NOMO-1 treated with dmso at 0.1 percent for 144 hours (cell line): Measurements from ENCODE around the gene PACSIN1.
"Not testable (repeated sequence)": the region's sequence is repeated elsewhere in the genome, so short reads cannot be mapped to it uniquely, and the experiment has no call there.

ENCODE experiments used
- DNase-seq: peaks from one replicate; lab custom pipeline; 2025; ENCODE audit not compliant: unreplicated experiment; lab: John Stamatoyannopoulos, UW

PACSIN1 gene

DNA sequence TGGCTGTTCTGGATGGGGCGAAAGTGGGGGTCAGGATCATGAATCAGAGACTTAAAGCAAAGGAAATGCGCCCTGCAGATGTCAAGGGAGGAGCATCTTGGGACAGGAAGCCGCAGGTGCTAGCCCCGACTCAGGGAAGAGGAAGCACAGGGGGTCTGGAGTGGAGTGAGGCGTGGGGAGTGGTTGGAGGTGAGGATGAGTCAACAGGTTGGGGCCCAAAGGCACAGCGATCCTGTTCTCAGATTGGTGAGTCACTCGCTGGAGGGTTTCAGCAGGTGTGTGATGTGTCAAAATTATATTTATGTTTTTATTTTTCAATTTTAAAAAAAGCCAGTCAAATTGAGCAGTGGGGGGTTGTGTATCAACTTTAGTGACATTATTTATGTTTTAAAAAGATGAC is 19.0 kb downstream of the PACSIN1 start:
- no peak for DNase-seq

- no peak for DNase-seq
These were observed 19.6 kb downstream of the PACSIN1 start for GRCh38 chr6:34485321-34486060.

GRCh38 chr6:34486106-34486740 is 20.3 kb downstream of the PACSIN1 start:
- no peak for DNase-seq

DNA sequence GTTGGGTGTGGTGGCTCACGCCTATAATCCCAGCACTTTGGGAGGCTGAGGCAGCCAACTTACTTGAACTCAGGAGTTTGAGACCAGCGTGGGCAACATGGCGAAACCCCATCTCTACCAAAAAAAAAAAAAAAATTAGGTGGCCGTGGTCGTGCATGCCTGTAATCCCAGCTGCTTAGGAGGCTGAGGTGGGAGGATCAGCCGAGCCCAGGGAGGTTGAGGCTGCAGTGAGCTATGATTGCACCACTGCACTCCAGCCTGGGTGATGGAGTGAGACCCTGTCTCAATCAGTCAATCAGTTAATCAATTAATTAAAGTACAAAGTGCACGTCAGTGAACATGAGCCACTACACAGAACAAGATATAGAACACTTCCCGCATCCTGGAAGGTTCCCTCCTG is 21.0 kb downstream of the PACSIN1 start:
- not testable (repeated sequence) for DNase-seq

DNA sequence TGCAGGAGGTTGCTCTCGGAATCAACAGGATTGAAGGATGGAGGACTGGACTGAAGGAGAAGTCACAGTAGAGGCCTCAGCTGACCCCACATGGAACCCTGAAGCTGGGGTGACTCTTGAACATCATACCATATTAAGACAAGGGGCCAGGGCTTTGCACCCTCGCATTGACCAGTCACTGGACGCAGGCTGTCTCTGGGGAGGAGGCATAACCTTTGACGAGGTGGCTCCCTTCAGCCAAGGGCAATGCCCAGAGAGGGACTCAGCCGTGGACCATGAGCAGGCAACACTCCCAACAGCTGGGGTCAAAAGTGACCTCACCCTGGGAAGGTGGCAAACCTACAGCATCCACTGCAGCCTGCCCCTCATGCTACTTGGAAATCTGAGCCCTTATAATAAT is 21.7 kb downstream of the PACSIN1 start:
- DNase-seq: no peak

DNA sequence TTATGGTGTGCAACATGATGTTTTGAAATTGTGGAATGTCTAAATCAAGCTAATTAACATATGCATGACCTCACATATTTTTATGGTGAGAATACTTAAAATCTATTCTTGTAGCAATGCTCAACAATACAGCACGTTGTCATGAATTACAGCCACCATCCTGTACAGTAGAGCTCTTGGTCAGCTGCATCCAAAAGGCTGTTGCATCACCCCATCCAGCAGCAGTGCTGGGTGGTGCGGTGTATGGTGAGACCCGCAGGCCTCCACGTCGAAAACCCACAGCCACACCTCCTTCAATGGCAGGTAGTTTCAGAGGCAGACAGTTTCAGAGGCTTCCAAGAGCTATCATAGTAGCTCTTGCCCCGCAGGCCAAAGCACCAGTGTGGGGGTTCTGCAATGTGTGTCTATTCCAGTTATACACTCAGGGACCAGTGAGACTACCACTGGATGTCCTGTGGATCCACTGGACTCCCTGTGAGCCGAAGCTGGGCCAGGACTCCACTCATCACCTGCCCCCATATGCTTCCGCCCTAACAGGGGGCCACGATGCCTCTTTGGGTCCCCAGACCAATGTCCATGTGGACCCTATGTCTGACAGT is 23.4 kb downstream of the PACSIN1 start:
- no peak for DNase-seq

- no peak for DNase-seq
These were observed 24.7 kb downstream of the PACSIN1 start for GRCh38 chr6:34490390-34491090.

DNA sequence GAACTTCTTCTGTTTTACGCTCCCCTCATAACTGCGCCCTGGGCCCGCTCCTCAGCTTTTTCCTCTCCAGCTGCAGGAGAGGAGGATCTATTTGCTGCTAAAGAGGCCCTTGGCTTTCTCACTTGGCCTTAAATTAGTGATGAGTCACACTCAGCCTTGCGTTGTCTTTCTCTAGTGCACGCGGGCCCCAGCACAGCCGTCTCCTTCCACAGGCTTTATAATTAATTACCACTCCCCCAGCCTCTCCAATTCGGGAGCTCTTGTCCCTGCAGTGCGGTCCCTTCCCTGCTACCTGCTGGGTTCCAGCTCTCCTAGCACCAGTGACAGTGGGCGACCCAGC is 25.2 kb downstream of the PACSIN1 start:
- DNase-seq: peak; percentile 16

- DNase-seq: no peak
These were observed 27.5 kb downstream of the PACSIN1 start for GRCh38 chr6:34493344-34493743.

GRCh38 chr6:34494973-34495372 is 29.1 kb downstream of the PACSIN1 start:
- no peak for DNase-seq

DNA sequence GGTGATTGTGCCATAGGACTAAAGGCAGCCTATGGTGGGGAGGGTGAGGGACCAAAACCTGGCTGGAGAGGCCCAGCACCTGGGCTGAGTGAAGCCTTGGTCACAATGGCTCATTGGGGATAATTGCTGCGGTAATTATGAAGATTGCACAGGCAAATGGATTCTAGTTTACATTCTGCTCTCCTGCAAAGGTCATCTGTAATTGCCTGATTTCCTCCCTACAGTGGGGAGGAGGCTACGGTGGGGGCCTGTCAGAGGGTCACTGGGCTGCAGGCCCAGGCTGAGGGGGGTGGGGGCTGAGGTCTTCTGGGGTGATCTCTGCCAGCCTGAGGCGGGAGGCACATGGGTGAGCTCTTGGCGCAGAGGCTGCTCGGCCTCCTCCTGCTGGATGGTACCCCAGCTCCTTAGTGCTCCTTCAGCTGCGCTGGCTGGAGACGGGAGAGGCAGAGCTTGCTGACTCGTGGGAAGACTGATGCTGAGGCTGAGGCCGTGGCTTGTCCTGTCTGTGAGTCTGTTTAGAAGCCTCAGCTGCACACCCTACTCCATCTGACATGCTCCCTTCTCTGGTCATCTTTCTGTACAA is 30.3 kb downstream of the PACSIN1 start:
- no peak for DNase-seq

- DNase-seq: no peak
These were observed 31.5 kb downstream of the PACSIN1 start for GRCh38 chr6:34497411-34497810.

GRCh38 chr6:34506718-34507117 is 40.8 kb downstream of the PACSIN1 start:
- no peak for DNase-seq

GRCh38 chr6:34508425-34508824 is 42.5 kb downstream of the PACSIN1 start:
- no peak for DNase-seq

DNA sequence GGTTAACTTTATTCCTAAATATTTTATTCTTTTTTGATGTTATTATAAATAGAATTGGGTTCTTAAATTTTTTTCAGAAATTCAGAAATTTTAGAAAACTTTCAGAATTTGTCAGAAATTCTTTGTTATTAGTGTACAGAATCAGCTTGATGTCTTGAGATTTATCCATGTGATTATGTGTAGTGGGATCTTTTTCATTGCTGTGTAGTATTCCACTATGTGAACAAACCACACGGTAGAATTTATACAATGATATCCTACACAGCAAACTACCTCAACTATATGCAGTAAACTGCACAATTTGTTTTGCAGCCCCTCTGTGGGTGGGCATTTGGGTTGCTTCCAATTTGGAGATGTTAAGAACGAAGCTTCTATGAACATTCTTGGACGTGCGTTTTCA is 43.9 kb downstream of the PACSIN1 start:
- no peak for DNase-seq

DNA sequence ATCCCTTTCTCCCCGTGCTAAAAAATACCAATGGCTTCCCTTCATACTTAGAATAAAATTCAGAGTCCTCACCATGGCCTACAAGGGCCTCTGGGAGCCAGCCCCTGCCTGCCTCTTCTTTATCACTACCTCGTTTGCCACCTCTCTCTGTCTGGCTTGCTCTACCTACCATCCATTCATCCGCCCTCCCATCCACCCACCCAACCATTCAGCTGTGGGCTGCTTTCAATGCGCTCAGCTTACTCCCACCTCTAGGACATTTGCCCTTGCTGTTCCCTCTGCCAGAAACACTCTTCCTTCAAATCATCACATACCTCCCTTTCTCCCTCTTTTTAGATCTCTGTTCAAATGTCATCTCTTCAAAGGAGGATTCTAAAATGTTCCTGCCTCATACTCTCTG is 44.4 kb downstream of the PACSIN1 start:
- no peak for DNase-seq

- DNase-seq: no peak
These were observed 45.5 kb downstream of the PACSIN1 start for GRCh38 chr6:34511214-34511914.

GRCh38 chr6:34511915-34512737 is 46.2 kb downstream of the PACSIN1 start:
- DNase-seq: no peak

DNA sequence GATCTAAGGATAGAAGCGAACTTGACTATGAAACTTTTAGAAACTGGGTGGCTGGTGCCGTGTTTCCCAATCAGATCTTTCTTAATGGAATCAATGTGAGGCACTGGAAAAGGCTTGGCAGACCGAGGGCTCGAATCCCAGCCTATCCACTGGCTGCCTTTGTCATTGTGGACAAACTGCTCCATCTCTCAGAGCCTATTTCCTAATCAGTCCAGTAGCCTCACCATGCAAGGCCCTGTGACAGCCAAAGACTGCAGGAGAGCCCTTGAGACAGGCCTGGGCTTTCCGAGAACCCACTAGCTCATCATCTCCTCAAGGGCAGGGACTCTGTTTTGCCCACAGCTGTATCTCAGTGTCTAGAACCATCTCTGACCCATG is 46.9 kb downstream of the PACSIN1 start:
- DNase-seq: no peak

DNA sequence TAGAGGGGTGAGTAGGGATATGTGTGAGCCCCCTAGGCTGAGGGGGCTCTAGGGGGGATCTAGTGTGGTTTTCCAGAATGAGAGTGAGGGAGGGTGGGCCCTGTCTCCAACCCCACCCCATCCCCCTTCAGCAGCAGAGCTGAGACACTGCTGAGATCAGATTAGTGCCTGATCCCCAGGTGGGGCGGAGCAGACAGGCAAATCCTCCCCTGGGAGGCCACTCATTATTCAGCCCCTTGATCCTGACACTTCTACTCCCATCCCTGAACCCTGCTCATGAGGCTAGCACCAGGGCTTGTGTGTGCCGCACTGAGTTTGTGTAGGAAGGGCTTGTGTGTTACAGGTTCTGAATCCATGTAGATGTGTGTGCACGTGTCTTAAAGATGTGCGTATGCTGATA is 47.8 kb downstream of the PACSIN1 start:
- no peak for DNase-seq
